SU-DHL-6 (cell line): ENCODE results near the gene UNK.

Experiments
- H2AFZ ChIP-seq: fragments of 200-600 bp; sonication (generic); 2 replicates; pipeline ENCODE4 v1.6.1; 2014; ENCODE audit warnings: low read depth, mild to moderate bottlenecking, moderate library complexity, mixed read lengths, antibody characterized with exemption, low read length; ENCODE audit not compliant: severe bottlenecking
- H3F3A ChIP-seq: fragments of 200-600 bp; shearing (Covaris generic); 2 replicates; pipeline ENCODE4 v1.6.0; 2016; ENCODE audit warnings: antibody characterized with exemption, mild to moderate bottlenecking; ENCODE audit not compliant: insufficient read depth
- H3K27ac ChIP-seq: fragments of 200-600 bp; sonication (generic); 2 replicates; pipeline ENCODE4 v1.5.1; 2016; ENCODE audit warnings: low read depth, mild to moderate bottlenecking, low read length, moderate library complexity, mixed read lengths
- H3K27me3 ChIP-seq: fragments of 200-600 bp; sonication (generic), shearing (Covaris generic); 2 replicates; pipeline ENCODE4 v1.6.0; 2014; ENCODE audit warnings: mild to moderate bottlenecking, low read length
- H3K36me3 ChIP-seq: fragments of 200-600 bp; sonication (generic); 2 replicates; pipeline ENCODE4 v1.6.1; 2014; ENCODE audit warnings: mild to moderate bottlenecking, low read length, mixed read lengths
- H3K4me2 ChIP-seq: fragments of 300-600, 200-600 bp; shearing (Covaris generic), sonication (generic); 2 replicates; pipeline ENCODE4 v1.6.0; 2014; ENCODE audit warnings: low read length, low read depth, mild to moderate bottlenecking; ENCODE audit not compliant: poor library complexity, severe bottlenecking
- H3K4me3 ChIP-seq: fragments of 200-600 bp; sonication (generic); 2 replicates; pipeline ENCODE4 v1.5.1; 2014; ENCODE audit warnings: antibody characterized with exemption, low read length, mild to moderate bottlenecking, mixed read lengths; ENCODE audit not compliant: insufficient read depth, poor library complexity, severe bottlenecking
- H3K79me2 ChIP-seq: fragments of 200-600 bp; sonication (generic); 2 replicates; pipeline ENCODE4 v1.6.1; 2014; ENCODE audit warnings: mild to moderate bottlenecking, low read length, moderate library complexity; ENCODE audit not compliant: insufficient read depth
- H3K9ac ChIP-seq: fragments of 200-600 bp; sonication (generic); 2 replicates; pipeline ENCODE4 v1.7.0; 2014; ENCODE audit warnings: mild to moderate bottlenecking, low read length
- H3K9me2 ChIP-seq: fragments of 200-600 bp; sonication (generic); replicated peaks from 2 replicates; pipeline ENCODE4 v1.6.1; 2014; ENCODE audit warnings: low read length; ENCODE audit not compliant: insufficient read depth
- H3K9me3 ChIP-seq: fragments of 200-600 bp; sonication (generic); 2 replicates; pipeline ENCODE4 v1.6.1; 2014; ENCODE audit warnings: low read length, mixed read lengths; ENCODE audit not compliant: insufficient read depth
- H4K20me1 ChIP-seq: fragments of 200-600 bp; sonication (generic); 2 replicates; pipeline ENCODE4 v1.6.1; 2014; ENCODE audit warnings: low read depth, mild to moderate bottlenecking, antibody characterized with exemption, low read length, moderate library complexity, mixed read lengths
- CTCF ChIP-seq: fragments of 200-600 bp; sonication (generic); IDR thresholded peaks from one replicate; pipeline ENCODE4 v1.5.1; 2017; ENCODE audit warnings: antibody characterized with exemption, mild to moderate bottlenecking, low read length, moderate library complexity; ENCODE audit not compliant: insufficient read depth, poor library complexity, severe bottlenecking
- EZH2phosphoT487 ChIP-seq: fragments of 200-600 bp; sonication (generic), shearing (Covaris generic); conservative IDR thresholded peaks from 2 replicates; pipeline ENCODE4 v1.6.1; 2018; ENCODE audit warnings: mild to moderate bottlenecking, antibody characterized with exemption, low read length, moderate library complexity, mixed read lengths

The UNK gene

DNA sequence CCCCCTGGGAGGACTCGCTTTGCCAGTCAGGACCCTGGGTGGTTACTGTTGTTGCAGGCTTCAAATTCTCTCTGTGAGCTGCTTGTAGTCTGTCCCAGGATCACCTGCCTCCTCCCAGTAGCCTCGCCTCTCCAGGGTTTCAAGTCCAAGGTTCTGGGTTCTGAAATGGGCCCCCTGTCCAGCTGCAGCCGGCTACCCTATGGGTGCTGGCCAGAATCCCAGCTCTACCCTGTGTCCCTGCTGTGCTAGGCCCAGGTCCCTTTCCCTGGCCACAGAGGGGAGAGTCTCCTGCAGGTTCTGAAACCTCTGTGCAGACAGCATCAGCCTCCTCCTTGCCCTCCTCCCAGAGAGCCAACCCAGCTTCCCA, 38.2 kb downstream of the UNK start:
- Histone ChIP-seq H3K27me3 (no peaks in the 10 kb centered on the region), H3K9ac (no peak overlapping the region), H3K4me2 (no peak overlapping the region), H4K20me1 (no peaks in the 10 kb centered on the region), H3K36me3 (no peaks in the 10 kb centered on the region), H3K27ac (no peak overlapping the region), H3K79me2 (no peaks in the 10 kb centered on the region), H3K9me2 (no peaks in the 10 kb centered on the region), H2AFZ (no peak overlapping the region), H3K9me3 (no peaks in the 10 kb centered on the region), H3F3A (no peaks in the 10 kb centered on the region), H3K4me3 (no peak overlapping the region)
- TF ChIP-seq CTCF (no peak), EZH2phosphoT487 (no peak)

DNA sequence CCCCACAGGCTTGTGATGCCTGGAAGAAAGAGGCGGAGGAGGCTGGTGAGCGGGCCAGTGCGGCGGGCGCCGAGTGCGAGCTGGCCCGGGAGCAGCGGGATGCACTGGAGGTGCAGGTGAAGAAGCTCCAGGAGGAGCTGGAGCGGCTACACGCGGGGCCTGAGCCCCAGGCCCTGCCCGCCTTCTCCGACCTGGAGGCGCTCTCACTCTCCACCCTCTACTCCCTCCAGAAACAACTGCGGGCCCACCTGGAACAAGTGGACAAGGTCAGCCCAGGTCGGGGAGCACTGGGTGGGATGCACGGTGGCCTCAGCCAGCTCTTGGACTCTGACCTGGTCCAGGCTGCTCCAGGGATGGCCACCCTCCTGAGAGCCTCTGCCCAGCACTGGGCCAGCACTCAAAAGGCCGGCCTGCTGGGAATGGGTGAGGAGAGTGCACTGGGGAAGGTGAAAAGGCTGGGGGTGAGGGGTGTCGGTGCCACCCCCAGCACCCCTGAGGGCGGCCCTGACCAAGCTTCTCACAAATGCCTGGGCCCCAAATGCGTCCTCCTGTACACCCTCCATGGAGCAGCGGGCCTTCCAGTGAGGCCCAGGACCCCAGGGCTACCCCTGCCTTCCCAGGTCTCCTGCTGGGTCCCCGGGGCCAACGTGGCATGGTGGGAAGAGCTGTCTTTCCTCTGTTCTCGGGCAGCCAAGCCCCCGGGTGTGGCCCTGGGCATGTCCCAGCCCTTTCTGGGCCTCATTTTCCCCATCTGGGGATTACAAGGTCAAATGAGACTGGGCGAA, 38.8 kb downstream of the UNK start:
- H3K27me3 ChIP-seq: no peaks in the 10 kb centered on the region
- H4K20me1 ChIP-seq: no peaks in the 10 kb centered on the region
- H3K9me3 ChIP-seq: no peaks in the 10 kb centered on the region
- no peaks in the 10 kb centered on the region for H3F3A ChIP-seq
- no peaks in the 10 kb centered on the region for H3K9me2 ChIP-seq
- H3K79me2 ChIP-seq: no peaks in the 10 kb centered on the region
- H3K27ac ChIP-seq: no peak overlapping the region
- no peak overlapping the region for H3K4me2 ChIP-seq
- H2AFZ ChIP-seq: no peak overlapping the region
- TF ChIP-seq EZH2phosphoT487: no peak
- no peak for TF ChIP-seq CTCF
- no peaks in the 10 kb centered on the region for H3K36me3 ChIP-seq
- no peak overlapping the region for H3K4me3 ChIP-seq
- no peak overlapping the region for H3K9ac ChIP-seq

GRCh38 chr17:75824050-75824552, 39.5 kb downstream of the UNK start:
- Histone ChIP-seq H2AFZ (no peak overlapping the region), H3K27me3 (no peaks in the 10 kb centered on the region), H4K20me1 (no peaks in the 10 kb centered on the region), H3K79me2 (no peaks in the 10 kb centered on the region), H3K4me3 (no peak overlapping the region), H3K27ac (no peak overlapping the region), H3K9ac (no peak overlapping the region), H3K9me2 (no peaks in the 10 kb centered on the region), H3K36me3 (no peaks in the 10 kb centered on the region), H3F3A (no peaks in the 10 kb centered on the region), H3K4me2 (no peak overlapping the region), H3K9me3 (no peaks in the 10 kb centered on the region)
- TF ChIP-seq CTCF (no peak), EZH2phosphoT487 (no peak)
